HepG2 (cell line): ENCODE data around the gene ZNF382. TPM values are rescaled to one million over a fixed set of nuclear protein-coding genes. Genes with fewer than 3 reads are reported as not detected.

Experiments used
- ATAC-seq: fragments of 200-7000 bp; cut with Tn5 transposase; 3 replicates; pipeline ENCODE4 v1.9.1; 2020; ENCODE audit warnings: mild to moderate bottlenecking, moderate library complexity
- BruUV-seq: library from RNA; stranded (reverse); fragments of 400-500 nt; replicated peaks from 2 replicates; lab custom pipeline; 2021; lab: Mats Ljungman, UMichigan
- CTCF ChIA-PET: fragments of 300-600 bp; formaldehyde crosslinking; extraction: SDS; loops from one replicate; lab custom pipeline; 2021; ENCODE audit warnings: low total read pairs, inconsistent platforms, low intra/inter-chr PET ratio; lab: Yijun Ruan, JAX
- POLR2A ChIA-PET: fragments of 350-600 bp; sonication (Branson Sonifier 250); formaldehyde crosslinking; loops from one replicate; lab custom pipeline; 2020; ENCODE audit warnings: antibody characterized with exemption, inconsistent platforms; lab: Yijun Ruan, JAX
- DNase-seq: peaks from one replicate; pipeline ENCODE4 v3.0.0-alpha.2; 2015; ENCODE audit warnings: low spot score
- FAIRE-seq: peaks from 3 replicates; lab custom pipeline; 2011; peaks lifted over from hg19 to GRCh38; lab: Jason Lieb, UNC
- H2AFZ ChIP-seq: one replicate; pipeline ENCODE4 v1.6.1; 2011; ENCODE audit warnings: low read length, inconsistent platforms
- H3K27ac ChIP-seq: fragments of 300-600 bp; 3 replicates; pipeline ENCODE4 v1.8.0; 2011; ENCODE audit warnings: mixed run types, mild to moderate bottlenecking, mixed read lengths, low read length, inconsistent platforms; ENCODE audit not compliant: insufficient read depth; ENCODE audit errors: extremely low read length
- H3K27me3 ChIP-seq, 2 experiments: fragments of 200-600 bp in 1 of 2; 2 replicates in 1 of 2; 3 replicates in 1 of 2; pipeline versions ENCODE4 v1.6.0 to v1.8.0; 2011; ENCODE audit warnings: low read length in 2 of 2, mild to moderate bottlenecking in 2 of 2, moderate library complexity in 2 of 2, inconsistent platforms in 1 of 2; ENCODE audit not compliant: insufficient read depth in 2 of 2, control insufficient read depth in 1 of 2
- H3K36me3 ChIP-seq, 2 experiments: fragments of 200-600 bp in 1 of 2; replicated peaks in 1 of 2; 2 replicates in 1 of 2; 3 replicates in 1 of 2; pipeline versions ENCODE4 v1.5.1 to v1.8.0; 2011; ENCODE audit warnings: low read length in 2 of 2, inconsistent platforms in 1 of 2; ENCODE audit not compliant: insufficient read depth in 2 of 2, control insufficient read depth in 1 of 2
- H3K4me1 ChIP-seq: 2 replicates; pipeline ENCODE4 v1.5.1; 2012; ENCODE audit warnings: low read length, inconsistent platforms; ENCODE audit not compliant: insufficient read depth
- H3K4me2 ChIP-seq: 2 replicates; pipeline ENCODE4 v1.6.0; 2011; ENCODE audit warnings: low read depth, low read length, inconsistent platforms
- H3K4me3 ChIP-seq, 3 experiments: fragments of 200-600 bp in 1 of 3; sonication (generic), shearing (Covaris generic) in 1 of 3; replicated peaks in 1 of 3; 2 replicates each; pipeline ENCODE4 v1.5.1; 2011 to 2016; ENCODE audit warnings: low read length in 3 of 3, inconsistent platforms in 2 of 3, low read depth in 2 of 3, mild to moderate bottlenecking in 2 of 3, control low read depth in 1 of 3, mixed read lengths in 1 of 3; ENCODE audit not compliant: insufficient read depth in 1 of 3
- H3K79me2 ChIP-seq: one replicate; pipeline ENCODE4 v1.6.1; 2011; ENCODE audit warnings: low read length, inconsistent platforms; ENCODE audit not compliant: insufficient read depth
- H3K9ac ChIP-seq: 2 replicates; pipeline ENCODE4 v1.6.0; 2011; ENCODE audit warnings: mild to moderate bottlenecking, low read depth, low read length, inconsistent platforms; ENCODE audit not compliant: insufficient read depth
- H3K9me3 ChIP-seq: 2 replicates; pipeline ENCODE4 v1.5.1; 2012; ENCODE audit warnings: mild to moderate bottlenecking, low read length
- H4K20me1 ChIP-seq: 2 replicates; pipeline ENCODE4 v1.6.0; 2011; ENCODE audit warnings: inconsistent platforms, mild to moderate bottlenecking, low read length, moderate library complexity; ENCODE audit not compliant: insufficient read depth
- ATF6 ChIP-seq: sonication (generic); formaldehyde crosslinking; conservative IDR thresholded peaks from 2 replicates; pipeline ENCODE4 v1.4.0; 2020; ENCODE audit warnings: missing genetic modification reagents
- KAT7 ChIP-seq: IDR thresholded peaks from 2 replicates; pipeline ENCODE4 v1.6.1; 2018; ENCODE audit warnings: borderline replicate concordance, missing compliant biosample characterization
- NBN ChIP-seq: fragments of 450-650 bp; conservative IDR thresholded peaks from 2 replicates; pipeline ENCODE4 v1.6.1; 2017
- PHF20 ChIP-seq: sonication (generic); formaldehyde crosslinking; IDR thresholded peaks from 2 replicates; pipeline ENCODE4 v1.5.0; 2020; ENCODE audit warnings: mild to moderate bottlenecking, missing genetic modification reagents
- SAP130 ChIP-seq: IDR thresholded peaks from 2 replicates; pipeline ENCODE4 v1.6.1; 2016; ENCODE audit warnings: low read depth
- SCMH1 ChIP-seq: sonication (generic); formaldehyde crosslinking; IDR thresholded peaks from 2 replicates; pipeline ENCODE4 v1.9.0; 2021; ENCODE audit warnings: missing genetic modification reagents, mild to moderate bottlenecking, borderline replicate concordance
- STAT5B ChIP-seq: sonication (generic); formaldehyde crosslinking; IDR thresholded peaks from 2 replicates; pipeline ENCODE4 v1.4.0; 2020; ENCODE audit warnings: missing genetic modification reagents
- STAT6 ChIP-seq: sonication (generic); formaldehyde crosslinking; IDR thresholded peaks from 2 replicates; pipeline ENCODE4 v1.4.0; 2020; ENCODE audit warnings: missing genetic modification reagents, mild to moderate bottlenecking, borderline replicate concordance
- ZFX ChIP-seq: sonication (generic); formaldehyde crosslinking; IDR thresholded peaks from 2 replicates; pipeline ENCODE4 v1.4.0; 2020; ENCODE audit warnings: mild to moderate bottlenecking, low read depth, missing genetic modification reagents, moderate library complexity
- ZNF484 ChIP-seq: sonication (generic); formaldehyde crosslinking; IDR thresholded peaks from 2 replicates; pipeline ENCODE4 v1.5.1; 2020; ENCODE audit warnings: mild to moderate bottlenecking, low read depth, missing genetic modification reagents, borderline replicate concordance
- ZSCAN31 ChIP-seq: sonication (generic); formaldehyde crosslinking; IDR thresholded peaks from 2 replicates; pipeline ENCODE4 v1.5.0; 2020; ENCODE audit warnings: low read depth, mild to moderate bottlenecking, missing genetic modification reagents
- WGBS: methylation state at CpG from one replicate; pipeline ENCODE4 v1.1.6; 2017; ENCODE audit warnings: low lambda C conversion rate; 5-methylcytosine and 5-hydroxymethylcytosine counted together
- in situ Hi-C: cut with HindIII; loops from 2 replicates; pipeline ENCODE4 v1.10.0; 2017; ENCODE audit warnings: low pct_unique_long_range_greater_than_20kb; ENCODE audit not compliant: extremely low pct_ligation_motif_present
- intact Hi-C: fragments of 100-400 bp; cut with micrococcal nuclease; formaldehyde crosslinking; loops from one replicate; pipeline ENCODE4 v1.10.0; 2022; ENCODE audit not compliant: unreplicated experiment
- polyA plus RNA-seq, 8 experiments: library from polyadenylated mRNA; depleted of rRNA in 3 of 8; stranded (reverse) in 7 of 8; unstranded in 1 of 8; fragments of >200 nt; fragmentation: Illumina TruSeq in 4 of 8; extraction: Trizol in 4 of 8; gene quantifications; 2 replicates each; pipeline versions ENCODE4 v1.2.1 to v1.2.3, GENCODE V29; 2011 to 2016; ENCODE audit warnings: low read depth in 4 of 8, missing spikeins in 1 of 8, mixed read lengths in 1 of 8; ENCODE audit not compliant: insufficient read depth in 1 of 8
- total RNA-seq, 5 experiments: library from RNA; depleted of rRNA; stranded (reverse); fragments of >200 nt; fragmentation: Illumina TruSeq; extraction: Trizol; gene quantifications; 2 replicates each; pipeline ENCODE4 v1.2.3, GENCODE V29; 2016; ENCODE audit warnings: low read depth in 1 of 5
- TF ChIP-seq, protein P1 (sequence below): sonication (generic); formaldehyde crosslinking; IDR thresholded peaks from 2 replicates; pipeline ENCODE4 v1.4.0; 2020; ENCODE audit warnings: missing genetic modification reagents, borderline replicate concordance

The ZNF382 gene
- total and polyA plus RNA-seq, 2 of the 13 experiments (the other 11 are each of a cell fraction or from before 2014, with no cell fraction given): 2.3 to 6.8 TPM

- DNase-seq (no peak), ATAC-seq (no peak), FAIRE-seq (no peak)
- Histone ChIP-seq H4K20me1 (no peaks in the 10 kb centered on the region), H3K4me1 (no peaks in the 10 kb centered on the region), H3K4me3 (no peak overlapping the region), H3K9ac (no peak overlapping the region), H2AFZ (no peak overlapping the region), H3K79me2 (no peaks in the 10 kb centered on the region), H3K27ac (no peak overlapping the region), H3K9me3 (peaks cover 24% of the 10 kb centered on the region), H3K36me3 (no peaks in the 10 kb centered on the region; a peak in 1 of 5 replicates), H3K27me3 (no peaks in the 10 kb centered on the region; a peak in 1 of 5 replicates), H3K4me2 (no peak overlapping the region)
- no TSS peak for BruUV-seq
- intact Hi-C loops: no loop called here
- 100% methylated on average over 1 of the region's 1 CpG for WGBS
- CTCF ChIA-PET: no interaction called here
- TF ChIP-seq ATF6 (CRISPR knock-in tag) (no peak), STAT5B (CRISPR knock-in tag) (no peak), SAP130 (CRISPR knock-in tag) (no peak), ZSCAN31 (CRISPR knock-in tag) (no peak), PHF20 (no peak)
- POLR2A ChIA-PET: no interaction called here
- in situ Hi-C loops: no loop called here
Measured at GRCh38 chr19:36672368-36672767, 67.3 kb downstream of the ZNF382 start.

GRCh38 chr19:36674201-36674600 is 69.1 kb downstream of the ZNF382 start:
- CTCF ChIA-PET: no interaction called here
- DNase-seq (no peak), FAIRE-seq (no peak), ATAC-seq (no peak)
- in situ Hi-C loops: no loop called here
- Histone ChIP-seq H3K27me3 (no peaks in the 10 kb centered on the region), H3K79me2 (no peaks in the 10 kb centered on the region), H3K9me3 (peaks cover 32% of the 10 kb centered on the region), H3K27ac (no peak overlapping the region), H3K4me2 (no peak overlapping the region), H4K20me1 (no peaks in the 10 kb centered on the region), H3K36me3 (peaks cover 0 to 2% of the 10 kb centered on the region in 2 experiments; a peak in 2 of 5 replicates), H3K9ac (no peak overlapping the region), H2AFZ (no peak overlapping the region), H3K4me3 (no peak overlapping the region), H3K4me1 (no peaks in the 10 kb centered on the region)
- WGBS: 85% methylated on average over 2 of the region's 2 CpGs
- intact Hi-C loops: no loop called here
- POLR2A ChIA-PET: no interaction called here
- no TSS peak for BruUV-seq
- no peak for TF ChIP-seq SCMH1 (CRISPR knock-in tag)
- no peak for TF ChIP-seq NBN
- TF ChIP-seq, protein P1, sequence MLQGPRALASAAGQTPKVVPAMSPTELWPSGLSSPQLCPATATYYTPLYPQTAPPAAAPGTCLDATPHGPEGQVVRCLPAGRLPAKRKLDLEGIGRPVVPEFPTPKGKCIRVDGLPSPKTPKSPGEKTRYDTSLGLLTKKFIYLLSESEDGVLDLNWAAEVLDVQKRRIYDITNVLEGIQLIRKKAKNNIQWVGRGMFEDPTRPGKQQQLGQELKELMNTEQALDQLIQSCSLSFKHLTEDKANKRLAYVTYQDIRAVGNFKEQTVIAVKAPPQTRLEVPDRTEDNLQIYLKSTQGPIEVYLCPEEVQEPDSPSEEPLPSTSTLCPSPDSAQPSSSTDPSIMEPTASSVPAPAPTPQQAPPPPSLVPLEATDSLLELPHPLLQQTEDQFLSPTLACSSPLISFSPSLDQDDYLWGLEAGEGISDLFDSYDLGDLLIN (CRISPR knock-in tag): no peak
- TF ChIP-seq ZFX (CRISPR knock-in tag): no peak
- no peak for TF ChIP-seq KAT7 (CRISPR knock-in tag)
- TF ChIP-seq ZNF484 (CRISPR knock-in tag): no peak
- no peak for TF ChIP-seq STAT6 (CRISPR knock-in tag)
